Loucy (cell line): ENCODE measurements around the gene RASA4.
"Not testable (repeated sequence)": the region's sequence is repeated elsewhere in the genome, so short reads cannot be mapped to it uniquely, and the experiment has no call there.

ENCODE experiments used
- CTCF ChIP-seq: fragments of 200-600 bp; sonication (generic); conservative IDR thresholded peaks from 2 replicates; pipeline ENCODE4 v1.5.1; 2014; ENCODE audit warnings: mild to moderate bottlenecking, antibody characterized with exemption, low read length
- EZH2phosphoT487 ChIP-seq: fragments of 200-600 bp; IDR thresholded peaks from 2 replicates; pipeline ENCODE4 v1.6.1; 2018; ENCODE audit warnings: antibody characterized with exemption, mild to moderate bottlenecking, moderate library complexity, borderline replicate concordance

- TF ChIP-seq CTCF, EZH2phosphoT487: not testable (repeated sequence)
Observed at GRCh38 chr7:102593637-102594334, 22.8 kb downstream of the RASA4 start.
